AG10803 (cell line): ENCODE data around the gene GHRL.

ENCODE experiments used
- DNase-seq: peaks from one replicate; pipeline ENCODE4 v3.0.0; 2010; ENCODE audit warnings: low read depth
- H3K4me3 ChIP-seq: 2 replicates; pipeline ENCODE4 v1.5.1; 2011; ENCODE audit warnings: mild to moderate bottlenecking, low read length, control low read depth
- CTCF ChIP-seq: conservative IDR thresholded peaks from 2 replicates; pipeline ENCODE4 v1.5.1; 2011; ENCODE audit warnings: mild to moderate bottlenecking, low read length, control low read depth, inconsistent platforms

GHRL gene

GRCh38 chr3:10338164-10338470 lies 45.4 kb upstream of the GHRL start:
- no peak overlapping the region for H3K4me3 ChIP-seq
- no peak for DNase-seq
- no peak for TF ChIP-seq CTCF

- TF ChIP-seq CTCF = no peak
- DNase-seq = no peak
- no peak overlapping the region for H3K4me3 ChIP-seq
These were observed 44.8 kb upstream of the GHRL start for GRCh38 chr3:10337323-10338163.

- DNase-seq = no peak
- H3K4me3 ChIP-seq = no peak overlapping the region
- no peak for TF ChIP-seq CTCF
These were observed 44.0 kb upstream of the GHRL start for GRCh38 chr3:10336761-10337160.

- no peak for TF ChIP-seq CTCF
- no peak for DNase-seq
- no peak overlapping the region for H3K4me3 ChIP-seq
These were observed 43.3 kb upstream of the GHRL start for GRCh38 chr3:10335871-10336622.

GRCh38 chr3:10335190-10335738 lies 42.5 kb upstream of the GHRL start:
- no peak overlapping the region for H3K4me3 ChIP-seq
- DNase-seq = no peak
- no peak for TF ChIP-seq CTCF

- TF ChIP-seq CTCF = peak; percentile 32; the same call in 1 of the 2 replicates
- peak; percentile 62 for DNase-seq
- H3K4me3 ChIP-seq = no peak overlapping the region
These were observed 41.7 kb upstream of the GHRL start for GRCh38 chr3:10334459-10334858.
